SU-DHL-6 (cell line): Measurements from ENCODE around the gene DAAM2.

Experiments used
- H2AFZ ChIP-seq: fragments of 200-600 bp; sonication (generic); 2 replicates; pipeline ENCODE4 v1.6.1; 2014; ENCODE audit warnings: low read depth, mild to moderate bottlenecking, moderate library complexity, mixed read lengths, antibody characterized with exemption, low read length; ENCODE audit not compliant: severe bottlenecking
- H3F3A ChIP-seq: fragments of 200-600 bp; shearing (Covaris generic); 2 replicates; pipeline ENCODE4 v1.6.0; 2016; ENCODE audit warnings: antibody characterized with exemption, mild to moderate bottlenecking; ENCODE audit not compliant: insufficient read depth
- H3K27ac ChIP-seq: fragments of 200-600 bp; sonication (generic); 2 replicates; pipeline ENCODE4 v1.5.1; 2016; ENCODE audit warnings: low read depth, mild to moderate bottlenecking, low read length, moderate library complexity, mixed read lengths
- H3K27me3 ChIP-seq: fragments of 200-600 bp; sonication (generic), shearing (Covaris generic); 2 replicates; pipeline ENCODE4 v1.6.0; 2014; ENCODE audit warnings: mild to moderate bottlenecking, low read length
- H3K36me3 ChIP-seq: fragments of 200-600 bp; sonication (generic); 2 replicates; pipeline ENCODE4 v1.6.1; 2014; ENCODE audit warnings: mild to moderate bottlenecking, low read length, mixed read lengths
- H3K4me2 ChIP-seq: fragments of 300-600, 200-600 bp; shearing (Covaris generic), sonication (generic); 2 replicates; pipeline ENCODE4 v1.6.0; 2014; ENCODE audit warnings: low read length, low read depth, mild to moderate bottlenecking; ENCODE audit not compliant: poor library complexity, severe bottlenecking
- H3K4me3 ChIP-seq: fragments of 200-600 bp; sonication (generic); 2 replicates; pipeline ENCODE4 v1.5.1; 2014; ENCODE audit warnings: antibody characterized with exemption, low read length, mild to moderate bottlenecking, mixed read lengths; ENCODE audit not compliant: insufficient read depth, poor library complexity, severe bottlenecking
- H3K79me2 ChIP-seq: fragments of 200-600 bp; sonication (generic); 2 replicates; pipeline ENCODE4 v1.6.1; 2014; ENCODE audit warnings: mild to moderate bottlenecking, low read length, moderate library complexity; ENCODE audit not compliant: insufficient read depth
- H3K9ac ChIP-seq: fragments of 200-600 bp; sonication (generic); 2 replicates; pipeline ENCODE4 v1.7.0; 2014; ENCODE audit warnings: mild to moderate bottlenecking, low read length
- H3K9me2 ChIP-seq: fragments of 200-600 bp; sonication (generic); replicated peaks from 2 replicates; pipeline ENCODE4 v1.6.1; 2014; ENCODE audit warnings: low read length; ENCODE audit not compliant: insufficient read depth
- H3K9me3 ChIP-seq: fragments of 200-600 bp; sonication (generic); 2 replicates; pipeline ENCODE4 v1.6.1; 2014; ENCODE audit warnings: low read length, mixed read lengths; ENCODE audit not compliant: insufficient read depth
- H4K20me1 ChIP-seq: fragments of 200-600 bp; sonication (generic); 2 replicates; pipeline ENCODE4 v1.6.1; 2014; ENCODE audit warnings: low read depth, mild to moderate bottlenecking, antibody characterized with exemption, low read length, moderate library complexity, mixed read lengths
- CTCF ChIP-seq: fragments of 200-600 bp; sonication (generic); IDR thresholded peaks from one replicate; pipeline ENCODE4 v1.5.1; 2017; ENCODE audit warnings: antibody characterized with exemption, mild to moderate bottlenecking, low read length, moderate library complexity; ENCODE audit not compliant: insufficient read depth, poor library complexity, severe bottlenecking
- EZH2phosphoT487 ChIP-seq: fragments of 200-600 bp; sonication (generic), shearing (Covaris generic); conservative IDR thresholded peaks from 2 replicates; pipeline ENCODE4 v1.6.1; 2018; ENCODE audit warnings: mild to moderate bottlenecking, antibody characterized with exemption, low read length, moderate library complexity, mixed read lengths

DAAM2 gene

GRCh38 chr6:39815356-39815755 is 23.2 kb downstream of the DAAM2 start:
- H3K36me3 ChIP-seq: no peaks in the 10 kb centered on the region
- H3K9me2 ChIP-seq: no peaks in the 10 kb centered on the region
- H3K27ac ChIP-seq: no peak overlapping the region
- no peaks in the 10 kb centered on the region for H4K20me1 ChIP-seq
- no peak overlapping the region for H3K9ac ChIP-seq
- no peak overlapping the region for H3K4me2 ChIP-seq
- no peaks in the 10 kb centered on the region for H3K27me3 ChIP-seq
- no peak overlapping the region for H2AFZ ChIP-seq
- no peaks in the 10 kb centered on the region for H3K79me2 ChIP-seq
- H3F3A ChIP-seq: no peaks in the 10 kb centered on the region
- H3K4me3 ChIP-seq: no peak overlapping the region
- TF ChIP-seq EZH2phosphoT487: no peak
- no peak for TF ChIP-seq CTCF
- H3K9me3 ChIP-seq: no peaks in the 10 kb centered on the region

- Histone ChIP-seq H3K27ac (no peak overlapping the region), H3K4me3 (no peak overlapping the region), H3K4me2 (no peak overlapping the region), H2AFZ (no peak overlapping the region), H4K20me1 (no peaks in the 10 kb centered on the region), H3K9me3 (no peaks in the 10 kb centered on the region), H3K27me3 (no peaks in the 10 kb centered on the region), H3F3A (no peaks in the 10 kb centered on the region), H3K79me2 (no peaks in the 10 kb centered on the region), H3K9me2 (no peaks in the 10 kb centered on the region), H3K36me3 (no peaks in the 10 kb centered on the region), H3K9ac (no peak overlapping the region)
- no peak for TF ChIP-seq EZH2phosphoT487
- TF ChIP-seq CTCF: no peak
Measured at GRCh38 chr6:39816747-39817146, 24.6 kb downstream of the DAAM2 start.

- TF ChIP-seq EZH2phosphoT487 (no peak), CTCF (no peak)
- H3K36me3 ChIP-seq: no peaks in the 10 kb centered on the region
- H3K4me3 ChIP-seq: no peak overlapping the region
- H3K27me3 ChIP-seq: no peaks in the 10 kb centered on the region
- H4K20me1 ChIP-seq: no peaks in the 10 kb centered on the region
- H3K27ac ChIP-seq: no peak overlapping the region
- no peaks in the 10 kb centered on the region for H3F3A ChIP-seq
- H3K9ac ChIP-seq: no peak overlapping the region
- H2AFZ ChIP-seq: no peak overlapping the region
- H3K4me2 ChIP-seq: no peak overlapping the region
- H3K9me2 ChIP-seq: no peaks in the 10 kb centered on the region
- no peaks in the 10 kb centered on the region for H3K79me2 ChIP-seq
- no peaks in the 10 kb centered on the region for H3K9me3 ChIP-seq
Measured at GRCh38 chr6:39818695-39819094, 26.5 kb downstream of the DAAM2 start.
